HG03432 (cell line): Measurements from ENCODE around the gene CRIM1.

Experiments
- ATAC-seq: cut with Tn5 transposase; IDR thresholded peaks from one replicate; pipeline ENCODE4 v1.9.1; 2021; ENCODE audit warnings: mild to moderate bottlenecking, moderate library complexity; ENCODE audit not compliant: unreplicated experiment

Gene CRIM1

DNA sequence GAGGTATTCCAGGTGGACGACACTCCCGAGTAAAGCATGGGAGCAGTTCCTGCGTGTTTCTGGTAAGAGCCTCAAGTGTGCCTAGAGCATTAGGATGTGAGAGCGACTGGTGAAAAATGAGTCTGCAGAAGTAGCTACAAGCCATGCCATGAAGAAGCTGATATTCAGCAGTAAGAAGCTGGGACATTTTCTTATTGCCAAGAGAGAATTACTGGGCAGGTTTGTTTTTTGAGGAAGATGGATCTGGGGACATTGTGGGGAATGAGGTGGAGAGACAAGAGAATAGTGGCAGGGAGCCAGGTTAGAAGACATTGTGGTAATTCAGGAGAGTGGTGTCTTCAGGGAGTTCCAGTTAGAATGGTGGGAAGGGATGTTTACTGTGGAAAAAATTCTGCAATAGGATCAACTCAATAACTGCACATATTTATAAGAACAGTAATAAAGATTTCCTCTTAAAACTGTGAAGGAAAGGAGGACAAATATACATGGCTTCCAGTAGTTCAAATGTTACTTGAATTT lies 38.2 kb downstream of the CRIM1 start:
- no peak for ATAC-seq

DNA sequence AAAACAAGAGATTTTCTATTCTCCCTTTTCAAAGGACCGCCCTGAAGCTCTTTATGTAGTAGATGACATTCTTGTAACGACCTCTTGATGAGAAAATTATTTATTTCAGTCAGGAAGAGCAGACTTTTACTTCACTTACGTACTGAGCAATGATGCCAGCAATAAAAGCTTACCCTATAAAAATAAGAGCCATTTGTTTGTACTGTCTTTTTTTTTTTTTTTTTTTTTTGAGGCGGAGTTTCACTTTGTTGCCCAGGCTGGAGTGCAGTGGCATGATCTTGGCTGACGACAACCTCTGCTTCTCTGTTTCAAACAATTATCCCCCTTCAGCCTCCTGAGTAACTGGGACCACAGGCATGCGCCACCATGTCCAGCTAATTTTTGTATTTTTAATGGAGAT lies 39.2 kb downstream of the CRIM1 start:
- ATAC-seq, result no peak

DNA sequence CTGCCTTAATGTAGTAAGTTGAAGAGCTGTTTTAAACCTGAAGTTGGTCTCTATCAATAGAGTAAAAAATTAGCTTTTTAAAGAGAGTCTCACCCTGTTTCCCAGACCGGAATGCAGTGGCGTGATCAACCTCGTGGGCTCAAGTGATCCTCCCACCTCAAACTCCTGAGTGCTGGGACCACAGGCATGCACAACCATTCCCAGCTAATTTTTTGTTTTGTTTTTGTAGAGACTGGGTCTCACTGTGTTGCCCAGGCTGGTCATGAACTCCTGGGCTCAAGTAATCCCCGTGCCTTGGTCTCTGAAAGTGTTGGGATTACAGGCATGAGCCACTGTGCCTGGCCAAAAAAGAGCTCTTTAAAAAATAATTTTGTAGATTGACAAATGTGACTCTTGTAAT lies 40.3 kb downstream of the CRIM1 start:
- no peak for ATAC-seq

DNA sequence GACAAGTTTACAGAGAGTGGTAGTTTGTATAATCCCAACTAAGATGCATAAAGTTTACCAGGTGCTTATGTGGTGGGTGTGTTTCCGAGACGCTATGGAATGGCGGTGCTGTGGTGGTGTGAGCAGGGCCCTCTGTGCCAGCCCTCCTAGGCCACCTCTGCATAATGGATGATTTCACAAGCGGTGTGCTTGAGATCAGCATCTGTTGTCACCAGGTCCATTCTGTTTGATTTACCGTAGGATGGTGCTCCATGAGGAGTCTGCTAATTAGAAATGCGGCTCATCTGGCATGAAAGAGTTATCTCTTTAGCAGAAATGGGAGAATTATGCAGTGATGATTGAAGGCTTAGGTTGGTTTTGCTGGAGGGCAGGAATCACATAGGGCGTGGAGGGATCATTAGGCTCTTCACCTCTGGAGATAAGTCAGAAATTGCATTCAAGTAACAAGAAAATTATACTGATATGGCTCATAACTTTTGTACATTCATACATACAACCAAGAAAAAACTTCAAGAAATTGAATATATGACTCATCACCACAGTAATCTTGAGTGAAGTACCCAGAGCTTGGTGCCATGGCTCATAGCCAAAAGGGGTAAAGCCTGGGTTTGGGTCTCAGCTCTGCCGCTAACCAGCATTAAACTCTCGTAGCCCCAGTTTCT lies 41.4 kb downstream of the CRIM1 start:
- ATAC-seq, result no peak

DNA sequence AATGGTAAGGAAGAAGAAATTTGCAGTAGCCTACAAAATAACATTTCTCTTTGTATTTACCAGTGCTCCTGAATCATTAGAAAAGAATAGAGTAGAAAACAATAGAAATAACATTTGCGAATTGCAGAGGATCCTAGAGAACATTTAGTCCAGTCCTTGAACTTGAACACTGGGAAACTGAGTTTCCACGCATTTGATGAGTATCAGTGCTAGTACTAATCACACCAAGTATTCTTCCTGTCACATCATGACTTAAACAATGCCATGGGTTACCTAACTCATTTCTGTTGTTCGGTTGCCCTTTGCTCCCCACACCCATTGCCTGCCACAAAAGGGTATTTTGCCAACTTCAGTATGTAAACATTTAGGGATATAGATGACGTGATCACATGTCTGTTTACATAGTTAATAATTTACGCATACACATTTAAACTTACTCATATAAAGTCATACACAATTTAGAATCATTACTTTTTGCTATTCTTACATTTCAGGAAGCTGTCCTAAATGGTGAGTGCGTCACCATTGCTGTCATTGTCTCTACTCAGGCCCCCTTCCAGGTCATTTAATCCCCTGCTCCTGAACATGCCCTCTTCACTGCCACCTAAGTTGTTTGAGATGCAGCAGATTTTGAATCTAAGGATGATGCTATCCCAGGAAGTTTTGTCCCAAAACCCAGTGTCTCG lies 42.3 kb downstream of the CRIM1 start:
- no peak for ATAC-seq

DNA sequence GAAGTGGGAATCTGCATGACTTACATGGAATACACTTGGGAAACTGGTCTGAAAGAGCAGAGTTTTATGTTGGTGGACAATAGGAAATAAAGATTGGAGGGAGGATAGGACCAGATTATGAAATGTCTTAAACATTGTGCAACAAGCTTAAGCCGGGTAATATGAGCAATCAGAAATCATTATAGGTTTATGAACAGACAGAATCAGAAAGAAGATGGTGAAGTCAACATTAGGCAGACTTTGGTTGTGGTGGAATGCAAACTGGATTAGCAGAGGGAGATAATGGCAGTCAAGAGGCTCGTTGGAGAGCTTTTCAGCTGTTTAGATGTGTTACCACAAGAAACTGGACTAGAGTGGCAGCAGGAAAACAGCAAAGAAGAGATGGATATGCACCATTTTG lies 43.5 kb downstream of the CRIM1 start:
- no peak for ATAC-seq

DNA sequence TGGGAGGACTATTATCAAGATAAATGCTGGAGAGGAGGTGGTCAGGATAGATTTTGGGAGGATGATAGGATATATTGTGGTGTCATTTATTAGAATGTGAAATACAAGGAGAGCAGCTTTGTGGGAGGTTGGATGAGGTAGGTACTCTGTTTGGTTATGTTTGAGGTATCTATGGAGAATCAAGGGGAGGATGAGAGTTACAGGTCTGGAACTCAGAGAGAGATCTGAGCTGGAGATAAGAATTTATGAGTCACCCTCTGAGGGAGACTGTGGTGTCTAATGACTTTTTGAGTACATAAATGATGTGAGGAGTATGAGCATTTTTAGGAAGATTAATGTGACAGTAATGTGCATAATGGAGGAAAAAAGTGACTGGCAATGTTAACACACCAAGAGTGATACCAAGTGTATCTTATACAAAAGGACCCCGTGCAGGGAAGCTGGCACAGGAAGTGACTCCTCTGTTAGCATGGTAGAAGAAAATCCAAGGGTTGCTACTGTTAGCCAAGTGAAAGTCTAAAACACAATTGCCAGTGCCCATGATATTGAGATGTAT lies 48.2 kb downstream of the CRIM1 start:
- ATAC-seq, result peak; percentile 66

DNA sequence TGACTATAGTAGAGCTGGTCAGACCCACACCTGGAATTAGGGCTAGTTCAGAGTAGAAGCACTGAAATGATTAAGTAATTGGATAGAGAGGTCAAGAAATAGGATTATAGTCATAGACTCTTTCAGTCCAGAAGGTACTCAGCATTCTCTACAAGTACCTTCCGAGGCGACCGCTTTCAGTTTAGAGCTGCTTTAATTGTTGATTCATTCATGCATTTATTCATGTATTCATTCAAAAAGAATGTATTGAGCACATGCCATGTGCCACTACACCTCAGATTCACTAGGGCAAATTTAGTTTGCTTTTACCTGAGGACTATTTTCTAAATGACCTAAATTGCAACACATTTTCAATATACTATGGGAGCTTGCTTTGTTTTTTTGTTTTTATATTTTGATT lies 48.7 kb downstream of the CRIM1 start:
- peak; percentile 31 for ATAC-seq

DNA sequence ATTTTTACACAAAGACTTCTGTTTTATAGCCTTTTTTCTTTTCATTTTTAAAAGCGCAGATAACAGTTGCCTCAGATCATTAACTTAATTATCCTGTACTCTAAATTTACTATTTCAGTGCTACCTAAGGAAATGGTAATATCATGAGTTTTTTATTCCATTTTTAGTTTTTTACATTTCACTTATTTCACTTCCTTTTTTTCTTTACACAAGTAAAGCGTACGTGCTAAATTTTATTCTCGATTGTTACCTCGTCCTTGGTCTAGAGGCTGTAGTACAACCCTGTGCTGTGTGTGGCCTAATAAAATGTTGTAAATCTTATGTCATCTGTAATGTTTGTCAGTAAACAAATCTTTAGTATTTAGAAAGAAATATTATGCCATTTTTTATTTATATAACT lies 49.2 kb downstream of the CRIM1 start:
- peak; percentile 63 for ATAC-seq

DNA sequence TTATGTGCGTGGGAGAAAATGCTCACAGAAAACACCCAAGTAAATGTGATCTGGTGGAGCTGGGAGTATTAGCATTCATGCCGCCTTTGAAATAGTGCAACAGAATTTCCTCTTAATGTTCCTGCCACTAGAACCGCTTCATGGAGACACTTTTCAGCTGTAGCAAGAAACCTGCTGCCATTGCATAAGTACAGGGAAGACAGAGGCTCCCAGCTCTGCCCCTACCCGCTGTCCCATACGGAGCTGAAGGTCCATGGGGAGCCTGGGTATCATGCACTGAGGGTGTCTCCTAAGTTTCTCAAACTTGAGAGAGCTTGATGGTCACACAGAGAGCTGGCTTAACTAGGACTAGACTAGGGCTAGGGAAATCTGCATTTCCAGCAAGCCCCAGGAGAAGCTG lies 49.6 kb downstream of the CRIM1 start:
- peak; percentile 4 for ATAC-seq

DNA sequence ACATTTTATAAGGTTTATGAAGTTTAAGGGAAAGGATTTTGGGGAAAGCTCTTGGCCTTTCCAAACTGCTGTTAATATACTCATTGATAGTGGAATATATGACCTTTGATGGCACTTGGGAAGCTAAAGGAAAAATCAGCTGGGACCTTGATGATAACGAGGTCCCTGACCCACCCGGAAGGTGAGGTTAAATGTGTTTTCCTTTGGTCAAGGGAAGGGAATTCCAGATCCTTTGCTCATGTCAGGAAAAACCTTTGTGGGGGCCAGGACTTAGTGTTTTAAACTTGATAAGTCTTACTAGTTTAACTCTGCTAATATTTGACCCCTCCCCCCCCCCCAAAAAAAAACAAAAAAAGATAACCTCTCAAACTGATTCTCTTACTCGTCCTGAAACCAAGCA lies 50.7 kb downstream of the CRIM1 start:
- ATAC-seq, result no peak

DNA sequence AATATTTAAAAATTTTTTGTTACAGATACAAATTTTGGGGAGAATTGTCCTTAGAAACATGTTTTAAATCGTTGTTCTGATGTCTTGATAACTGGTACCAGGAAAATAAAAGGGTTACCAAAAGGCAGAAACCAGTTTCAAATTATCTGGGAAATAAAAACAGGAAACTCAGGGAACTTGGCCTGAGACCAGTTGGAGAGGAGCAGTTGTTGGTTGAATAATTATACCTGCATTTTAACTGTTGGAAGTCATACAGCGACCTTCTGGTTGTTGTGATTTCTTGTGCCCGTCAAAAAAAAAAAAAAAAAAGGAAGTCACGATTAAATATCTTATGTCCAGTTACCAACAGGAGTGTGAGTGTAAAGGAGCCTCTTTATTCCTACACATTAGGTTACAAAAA lies 51.8 kb downstream of the CRIM1 start:
- no peak for ATAC-seq

DNA sequence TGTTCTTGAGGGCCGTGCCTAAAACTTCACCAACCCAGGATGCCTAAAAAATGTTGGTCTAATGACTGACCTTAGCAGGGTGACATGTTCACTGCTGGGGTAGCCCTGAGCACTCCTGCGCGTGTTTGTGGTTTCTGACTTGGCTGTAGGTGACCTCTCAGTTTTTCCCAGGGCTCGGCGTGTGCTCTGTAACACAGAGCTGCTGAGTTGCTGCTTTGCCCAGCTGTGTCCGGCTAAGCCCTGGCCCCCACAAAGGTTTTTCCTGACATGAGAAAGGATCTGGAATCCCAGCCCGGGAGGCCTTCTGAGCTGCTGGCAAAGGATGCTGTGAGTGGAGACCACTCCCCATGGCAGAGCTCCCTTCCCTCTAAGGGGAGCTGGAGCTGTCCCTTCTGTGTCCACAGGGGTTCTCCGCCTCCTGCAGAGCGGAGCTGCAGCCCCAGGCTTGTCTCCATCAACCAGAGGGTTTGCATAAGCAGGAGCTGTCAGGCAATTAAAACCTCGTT lies 52.7 kb downstream of the CRIM1 start:
- ATAC-seq, result no peak

DNA sequence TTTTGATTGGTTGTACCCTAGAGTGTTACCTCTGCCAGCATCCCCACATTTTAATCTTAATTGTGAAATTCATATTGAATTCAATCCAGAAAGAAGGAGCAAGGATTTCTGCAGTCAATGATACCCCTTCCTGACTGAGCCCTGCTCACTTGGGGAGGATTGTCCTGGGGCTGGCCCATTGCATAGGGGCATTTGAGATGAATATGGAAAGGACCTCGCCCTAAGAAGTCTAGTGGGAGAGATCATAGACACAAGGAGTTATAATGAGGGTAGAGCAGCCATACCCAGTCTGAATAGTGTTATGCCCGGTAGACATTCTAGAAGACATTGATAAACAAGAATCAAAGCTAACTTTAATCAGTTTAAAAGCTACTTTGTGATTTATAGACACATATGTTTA lies 53.8 kb downstream of the CRIM1 start:
- ATAC-seq, result no peak

DNA sequence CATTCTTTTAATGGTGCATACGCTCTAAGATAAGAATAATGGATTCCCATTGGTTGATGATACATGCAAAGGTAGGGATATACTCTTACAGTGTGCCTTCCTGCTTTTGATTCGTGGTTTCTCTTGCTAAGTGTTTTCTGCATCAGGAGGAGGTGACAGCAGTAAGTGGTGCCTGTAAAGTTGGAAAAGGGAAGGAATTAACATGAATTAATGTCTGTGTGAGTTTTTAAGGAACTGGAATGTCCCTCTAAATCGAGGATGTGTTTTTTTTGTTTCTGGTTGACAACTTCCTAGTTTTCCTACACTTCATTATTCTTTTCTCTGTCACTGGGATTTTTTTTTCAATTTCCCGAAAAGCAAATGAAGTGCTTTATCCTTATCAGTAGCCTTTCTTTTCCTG lies 54.4 kb downstream of the CRIM1 start:
- no peak for ATAC-seq

DNA sequence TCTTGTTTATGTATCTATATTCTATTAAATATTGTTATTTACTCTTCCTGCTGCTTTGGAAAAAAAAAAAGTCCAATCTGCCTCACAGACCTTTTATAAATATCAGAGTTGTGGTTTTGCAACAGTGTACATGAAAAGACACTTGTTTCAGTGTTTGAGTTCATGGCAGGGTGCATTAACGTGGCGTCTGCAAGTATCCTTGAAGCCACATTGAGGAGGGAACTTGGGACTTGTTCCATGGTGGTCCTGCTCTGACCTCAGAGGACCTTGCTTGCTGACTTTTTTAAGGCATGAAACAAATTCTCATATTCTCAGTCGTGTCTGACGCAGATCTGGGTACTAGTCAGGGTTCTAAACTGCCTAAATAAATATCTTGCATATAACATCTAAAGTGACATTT lies 55.1 kb downstream of the CRIM1 start:
- no peak for ATAC-seq

DNA sequence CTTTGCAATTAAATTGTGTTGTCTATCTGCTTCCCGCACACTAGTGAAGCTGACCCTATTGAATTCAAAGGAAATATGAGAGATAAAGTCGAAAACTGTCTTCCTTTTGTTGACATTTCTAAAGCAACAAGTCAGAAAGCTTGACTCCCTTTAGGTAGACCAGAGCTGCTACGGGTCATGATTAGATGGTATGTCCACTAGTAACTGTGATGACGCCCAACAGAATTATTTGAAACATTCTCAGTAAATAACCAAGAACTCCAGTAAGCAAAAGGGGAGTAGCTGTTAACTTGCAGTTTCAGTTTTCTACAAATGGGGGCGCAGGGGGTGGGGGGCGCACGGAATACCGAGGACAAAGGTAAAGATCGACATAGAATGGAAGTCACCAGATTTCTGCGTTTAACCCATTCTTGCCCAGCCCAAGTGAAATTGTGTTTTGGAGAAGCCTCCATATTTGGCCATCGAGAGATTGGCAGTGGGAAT lies 56.4 kb downstream of the CRIM1 start:
- no peak for ATAC-seq

DNA sequence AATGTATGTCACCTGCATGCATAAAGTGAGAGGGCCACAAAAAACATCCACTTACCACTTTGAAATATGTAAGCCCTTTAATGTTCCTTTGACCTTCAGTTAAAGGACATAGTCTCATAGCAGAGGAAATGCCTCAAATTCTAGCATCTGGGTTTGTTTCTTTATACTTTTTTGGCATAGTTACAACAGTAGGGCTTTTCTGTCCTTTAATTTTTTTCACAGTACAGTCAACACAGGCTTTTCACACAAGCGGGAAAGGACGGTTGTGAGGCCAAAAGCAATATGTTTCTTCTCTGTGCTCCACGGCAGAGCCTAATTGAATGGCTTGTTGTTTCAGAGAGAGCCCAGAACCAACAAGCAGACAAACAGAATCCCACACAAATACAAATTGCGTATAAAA lies 57.6 kb downstream of the CRIM1 start:
- ATAC-seq, result no peak

DNA sequence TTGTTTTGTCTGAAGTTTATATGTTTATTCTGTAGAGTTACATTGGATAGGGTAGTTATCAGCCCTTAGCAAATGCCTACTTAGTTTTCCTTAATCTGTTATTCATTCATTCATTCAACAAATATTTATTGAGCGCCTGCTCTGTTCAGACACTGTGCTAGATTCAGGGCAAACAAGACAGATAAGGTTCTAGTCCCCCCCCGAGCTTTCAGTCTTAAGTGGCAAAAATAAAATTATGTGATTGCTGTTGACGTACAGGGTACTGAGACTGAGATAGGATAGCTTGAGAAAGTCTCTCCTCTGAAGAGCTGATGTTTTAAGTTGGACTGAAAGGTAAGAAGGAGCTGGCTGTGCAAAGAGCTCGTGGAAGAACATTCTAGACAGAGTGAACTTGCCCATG lies 58.7 kb downstream of the CRIM1 start:
- ATAC-seq, result no peak

DNA sequence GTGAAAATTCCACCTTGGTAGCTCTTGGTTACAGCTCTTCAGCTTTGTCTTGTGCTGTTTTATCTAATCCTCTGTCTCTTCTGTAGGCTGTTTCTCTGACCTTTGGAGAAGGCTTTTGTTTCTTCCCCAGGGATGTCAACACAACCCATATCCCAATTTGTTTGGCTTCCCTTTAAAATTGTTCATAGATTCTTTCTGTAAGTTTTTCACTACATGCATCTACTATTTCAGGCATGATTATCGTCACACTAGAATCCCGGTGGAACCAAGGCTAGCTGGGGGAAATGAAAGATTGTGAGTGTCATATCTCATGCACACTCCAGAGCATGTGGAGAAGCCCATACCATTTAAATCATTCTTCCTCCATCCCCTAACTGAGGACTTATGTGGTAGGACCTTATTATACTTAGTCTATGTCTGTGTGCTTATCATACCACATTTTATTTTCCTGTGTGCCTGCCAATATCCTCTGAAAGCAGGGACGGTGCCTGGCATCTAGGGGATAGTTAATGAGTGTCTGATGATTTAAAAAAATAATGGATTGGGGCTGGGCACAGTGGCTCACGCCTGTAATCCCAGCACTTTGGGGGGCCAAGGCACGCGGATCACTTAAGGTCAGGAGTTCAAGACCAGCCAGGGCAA lies 59.9 kb downstream of the CRIM1 start:
- no peak for ATAC-seq

DNA sequence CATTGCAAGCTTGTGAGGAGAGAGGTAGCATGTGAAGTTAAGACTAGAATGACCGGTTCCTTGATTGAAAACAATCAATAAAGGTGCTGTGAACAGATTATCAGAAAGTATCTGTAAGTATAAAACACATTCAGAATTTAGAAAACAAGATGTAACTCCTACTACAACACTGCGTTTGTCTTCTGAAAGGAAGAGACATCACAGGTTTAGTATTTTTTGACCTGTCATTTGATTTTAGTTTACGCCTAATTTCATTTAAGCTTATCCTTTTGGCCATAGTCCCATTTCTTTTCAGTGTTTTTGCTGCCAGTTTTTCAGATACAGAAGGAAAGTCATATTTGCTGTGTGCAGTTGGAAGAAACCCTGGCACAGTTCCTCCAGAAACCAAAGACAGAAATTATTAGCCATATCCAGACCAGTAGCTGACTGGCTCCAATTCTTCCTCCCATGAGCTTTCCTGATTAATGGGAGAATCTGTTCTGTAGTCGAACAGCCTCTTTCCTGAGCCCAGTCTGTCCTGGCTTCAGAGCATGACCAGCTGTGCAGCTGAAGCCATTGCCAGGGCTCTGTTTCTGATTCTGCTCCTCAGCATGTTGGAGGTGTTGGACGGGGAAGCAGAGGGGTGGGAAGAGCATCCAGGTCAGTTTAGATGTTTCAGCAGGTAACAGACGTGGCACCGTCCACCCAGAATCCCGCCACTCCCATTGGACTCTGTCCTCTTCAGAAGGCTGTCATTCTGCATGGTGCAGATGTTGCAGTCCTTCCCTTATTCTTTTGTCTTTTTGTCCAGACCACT lies 61.0 kb downstream of the CRIM1 start:
- ATAC-seq, result no peak
